ENCODE results near the gene CASZ1.

CASZ1 gene

DNA sequence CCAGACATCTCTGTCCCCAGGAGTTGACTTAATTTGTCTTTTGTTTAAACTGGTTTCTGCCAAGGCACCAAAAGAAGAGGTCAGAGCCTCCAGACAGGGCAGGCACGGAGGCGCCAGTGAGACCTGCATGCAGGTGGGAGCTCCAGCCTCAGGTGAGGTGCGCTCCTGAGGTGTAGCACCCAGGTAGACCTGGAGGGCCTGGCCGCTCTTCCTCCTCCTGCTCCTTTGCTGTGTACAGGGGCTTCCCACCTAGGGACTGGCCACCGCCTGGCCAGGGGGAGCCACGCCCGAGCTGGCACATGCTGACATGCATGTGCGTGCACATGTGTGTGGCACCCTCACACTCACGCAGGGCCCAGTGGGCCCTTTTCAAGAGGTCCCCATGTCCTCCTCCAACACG, 163.0 kb downstream of the CASZ1 start:
- DNase-seq: no peak

DNA sequence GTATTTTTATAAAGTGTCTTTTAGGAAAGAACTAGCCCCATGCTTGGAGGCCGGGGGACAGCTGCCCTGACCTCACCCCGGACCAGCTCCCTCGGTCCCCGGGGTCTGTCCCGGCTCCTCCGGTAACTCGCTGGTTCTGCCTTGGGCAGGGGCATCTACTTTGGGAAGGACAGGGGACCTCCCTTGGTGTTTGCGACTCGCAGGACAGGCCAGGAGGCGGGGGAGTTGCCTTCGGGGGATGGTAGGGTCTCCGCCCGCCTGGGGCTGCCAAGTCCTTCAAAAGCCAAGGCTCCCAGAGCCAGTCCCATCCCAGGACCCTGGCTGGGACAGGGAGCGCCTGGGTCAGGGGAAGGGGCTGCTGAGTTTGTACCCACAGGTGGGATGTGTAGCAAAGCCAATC, 163.8 kb downstream of the CASZ1 start:
- DNase-seq: no peak

DNA sequence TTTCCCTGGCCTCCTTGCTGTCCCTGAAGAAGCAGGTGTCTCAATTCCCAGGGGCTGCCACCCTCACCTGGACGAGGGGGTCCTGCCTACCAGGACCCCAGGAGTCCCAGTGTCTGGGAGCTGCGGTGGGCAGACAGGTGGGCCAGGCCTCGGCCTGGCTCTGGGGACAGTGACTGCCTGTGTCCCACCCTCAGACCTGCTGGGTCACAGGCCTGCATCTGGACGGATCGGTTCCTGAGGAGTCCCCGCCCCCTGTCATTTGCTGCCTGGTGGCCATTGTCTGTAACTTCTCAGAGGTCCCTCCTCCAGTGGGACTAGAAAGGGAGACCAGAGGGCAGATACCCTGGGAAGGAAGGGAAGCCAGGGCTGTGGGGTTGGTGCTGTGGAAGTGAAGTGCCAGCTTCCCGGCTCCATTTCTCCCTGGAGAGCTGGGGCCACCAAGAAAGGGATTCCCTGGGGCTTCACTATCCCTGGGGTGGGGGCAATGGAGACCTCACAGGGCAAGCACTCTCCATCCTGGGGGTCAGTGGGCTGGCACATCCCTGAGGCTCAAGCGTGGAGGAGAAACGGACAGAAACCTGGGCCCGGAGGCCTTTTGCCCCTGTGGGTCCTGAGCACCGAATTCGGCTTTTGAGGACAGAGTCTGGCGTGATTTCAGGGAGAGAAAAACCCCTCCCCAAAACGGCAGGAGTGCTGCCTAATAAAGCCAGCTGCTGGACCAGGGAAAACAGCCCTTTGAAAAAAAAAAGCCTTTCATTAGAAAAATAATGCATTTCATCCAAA, 164.4 kb downstream of the CASZ1 start:
- no peak for DNase-seq

DNA sequence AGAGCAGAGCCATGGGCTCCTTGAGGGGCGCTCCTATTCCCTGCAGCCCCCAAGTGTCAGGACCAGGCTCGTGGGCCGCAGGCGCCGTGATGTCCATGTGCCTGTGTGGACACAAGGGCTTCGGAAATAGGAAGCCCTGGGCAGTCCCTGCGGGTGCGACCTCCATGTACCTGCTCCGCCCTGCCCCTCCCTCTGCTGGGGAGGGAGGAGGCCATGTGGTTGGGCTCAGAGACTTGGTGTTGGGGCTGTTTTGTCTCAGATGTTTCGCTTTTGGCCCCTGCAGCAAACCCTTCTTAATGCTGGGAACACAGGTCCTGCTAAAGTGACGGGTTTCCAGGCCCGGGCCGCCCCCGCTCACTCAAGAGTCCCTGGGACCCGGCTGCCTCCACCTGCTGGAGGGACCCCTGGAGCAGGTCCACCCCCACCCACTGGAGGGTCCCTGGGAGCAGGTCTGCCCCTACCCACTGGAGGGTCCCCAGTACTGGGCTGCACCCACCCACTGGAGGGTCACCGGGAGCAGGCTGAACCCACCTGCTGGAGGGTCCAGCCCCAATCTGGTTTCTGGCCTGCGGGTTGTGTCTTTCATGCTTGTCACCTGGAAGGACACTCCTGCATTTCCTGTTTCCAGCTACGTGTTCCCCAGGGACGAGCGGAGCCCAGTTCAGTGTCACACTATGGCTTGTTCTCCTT, 165.2 kb downstream of the CASZ1 start:
- DNase-seq: no peak

DNA sequence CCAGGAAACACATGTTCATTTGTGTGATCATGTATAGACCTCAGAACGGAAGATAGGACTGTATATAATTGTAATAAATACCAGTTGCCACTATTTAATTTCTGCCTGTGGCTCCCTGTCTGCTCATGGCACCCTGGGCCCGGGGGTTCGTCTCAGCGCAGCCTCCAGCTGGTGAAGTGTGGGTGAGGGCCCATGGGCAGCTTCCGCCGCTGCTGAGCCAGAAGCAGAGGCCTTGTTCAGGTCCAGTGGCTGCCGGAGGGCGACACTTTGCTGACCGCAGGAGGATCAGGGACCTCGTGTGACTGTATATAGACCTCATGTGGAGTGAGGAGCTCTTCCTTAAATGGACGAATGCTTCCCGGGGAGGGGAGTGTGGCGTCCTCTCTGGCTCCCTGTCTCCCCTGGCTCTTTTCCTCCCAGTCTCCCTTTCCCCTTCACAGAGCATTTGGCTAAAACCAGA, 165.8 kb downstream of the CASZ1 start:
- DNase-seq: no peak

DNA sequence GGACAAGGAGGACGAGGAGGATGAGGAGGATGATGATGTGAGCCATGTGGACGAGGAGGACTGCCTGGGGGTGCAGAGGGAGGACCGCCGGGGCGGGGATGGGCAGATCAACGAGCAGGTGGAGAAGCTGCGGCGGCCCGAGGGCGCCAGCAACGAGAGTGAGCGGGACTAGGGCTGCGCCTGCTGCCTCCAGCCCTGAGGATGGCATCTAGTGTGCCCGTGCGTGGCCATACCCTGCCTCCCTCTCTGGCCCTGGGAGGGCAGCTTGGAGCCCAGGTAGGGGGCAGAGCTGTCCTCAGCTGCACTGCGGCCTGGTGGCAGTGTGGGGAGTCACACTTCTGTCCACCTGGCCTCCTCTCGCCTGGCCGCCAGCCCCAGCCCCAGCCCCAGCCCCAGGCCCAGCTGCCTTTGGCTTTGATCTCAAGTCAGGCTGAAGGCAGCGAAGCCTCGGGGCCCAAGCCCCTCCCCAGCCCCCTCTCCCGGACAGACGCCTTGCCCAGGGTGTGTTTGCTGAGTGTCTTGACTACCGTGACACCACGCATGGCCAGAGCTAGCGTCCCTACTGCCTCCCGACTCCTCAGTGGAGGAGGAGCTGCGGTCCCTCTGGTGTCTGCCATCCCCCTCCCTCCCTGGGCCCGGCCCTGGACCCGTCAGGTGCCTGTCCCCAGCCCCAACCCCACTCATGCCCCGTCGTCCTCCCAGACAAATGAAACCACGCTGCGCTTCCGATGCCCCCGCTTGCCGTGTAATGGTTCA, 166.5 kb downstream of the CASZ1 start:
- DNase-seq: no peak

DNA sequence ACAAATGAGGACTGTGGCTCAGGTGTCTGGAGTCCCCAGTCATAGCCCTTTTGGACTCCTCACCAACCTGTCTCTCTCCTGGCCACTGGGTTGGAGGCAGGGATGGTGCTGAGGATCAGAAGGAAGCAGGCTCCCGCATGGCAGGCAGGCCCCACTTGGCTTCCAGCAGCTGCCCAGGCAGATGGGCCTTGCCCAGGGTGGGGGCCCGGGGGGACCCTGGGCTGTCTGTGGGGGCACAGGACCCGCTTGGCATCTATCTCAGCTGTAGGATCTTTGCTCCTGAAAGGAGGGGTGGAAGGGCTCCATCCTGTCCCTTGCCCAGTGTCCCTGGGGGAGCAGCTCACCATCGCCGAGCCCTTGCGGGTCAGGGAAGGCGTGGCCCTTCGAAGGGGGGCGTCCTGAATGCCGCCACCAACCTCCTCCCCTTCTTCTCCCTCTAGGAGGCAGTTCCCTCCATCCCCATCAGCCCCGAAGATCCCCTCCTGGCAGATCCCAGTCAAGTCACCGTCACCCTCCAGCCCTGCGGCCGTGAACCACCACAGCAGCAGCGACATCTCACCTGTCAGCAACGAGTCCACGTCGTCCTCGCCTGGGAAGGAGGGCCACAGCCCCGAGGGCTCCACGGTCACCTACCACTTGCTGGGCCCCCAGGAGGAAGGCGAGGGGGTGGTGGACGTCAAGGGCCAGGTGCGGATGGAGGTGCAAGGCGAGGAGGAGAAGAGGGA, 167.2 kb downstream of the CASZ1 start:
- no peak for DNase-seq

DNA sequence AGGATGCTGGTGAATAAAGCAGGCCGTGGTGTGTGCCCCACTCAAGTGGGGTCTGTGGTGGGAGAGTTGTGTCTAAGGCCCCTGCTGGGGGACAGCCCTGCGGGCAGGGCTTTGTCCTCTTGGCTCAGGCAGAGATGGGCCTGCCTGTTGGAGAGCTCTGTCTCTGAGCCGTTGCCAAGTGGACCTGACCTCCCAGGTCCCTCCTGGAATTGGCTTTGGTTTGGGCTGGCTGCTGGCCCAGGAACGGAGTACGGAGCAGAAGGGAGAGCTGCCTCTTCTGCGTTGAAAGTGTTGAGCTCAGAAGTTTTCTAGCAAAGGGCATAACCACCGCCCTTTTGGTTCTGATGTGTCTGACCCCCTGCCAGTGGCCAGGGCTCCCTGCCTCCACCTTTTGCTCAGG, 167.8 kb downstream of the CASZ1 start:
- no peak for DNase-seq

DNA sequence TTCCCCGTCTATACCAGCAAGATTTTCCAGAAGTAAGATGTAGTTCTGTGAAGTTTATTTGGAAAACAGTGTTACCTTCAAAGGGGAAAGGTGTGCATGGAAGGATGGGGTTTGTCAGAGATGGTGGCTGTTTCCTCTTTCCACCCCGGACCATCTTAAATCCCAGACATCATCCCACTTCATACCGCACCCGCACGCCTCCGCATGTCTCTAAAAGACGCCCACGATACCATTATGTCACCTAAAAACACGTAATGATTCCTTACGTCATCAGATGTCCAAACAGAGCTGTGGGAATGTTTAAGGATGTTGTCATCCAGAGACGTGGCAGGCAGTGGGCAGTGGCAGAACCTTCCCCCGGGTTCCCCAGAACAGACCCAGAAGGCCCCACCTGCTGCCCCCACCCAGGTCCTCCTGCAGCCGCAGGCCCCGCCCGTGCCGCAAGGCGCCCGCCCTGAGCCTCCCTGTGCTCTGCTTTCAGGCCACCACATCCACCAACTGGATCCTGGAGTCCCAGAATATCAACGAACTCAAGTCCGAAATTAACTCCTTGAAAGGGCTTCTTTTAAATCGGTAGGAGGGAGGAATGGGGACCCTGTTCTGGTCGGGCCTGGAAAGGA, 169.5 kb downstream of the CASZ1 start:
- DNase-seq: no peak

DNA sequence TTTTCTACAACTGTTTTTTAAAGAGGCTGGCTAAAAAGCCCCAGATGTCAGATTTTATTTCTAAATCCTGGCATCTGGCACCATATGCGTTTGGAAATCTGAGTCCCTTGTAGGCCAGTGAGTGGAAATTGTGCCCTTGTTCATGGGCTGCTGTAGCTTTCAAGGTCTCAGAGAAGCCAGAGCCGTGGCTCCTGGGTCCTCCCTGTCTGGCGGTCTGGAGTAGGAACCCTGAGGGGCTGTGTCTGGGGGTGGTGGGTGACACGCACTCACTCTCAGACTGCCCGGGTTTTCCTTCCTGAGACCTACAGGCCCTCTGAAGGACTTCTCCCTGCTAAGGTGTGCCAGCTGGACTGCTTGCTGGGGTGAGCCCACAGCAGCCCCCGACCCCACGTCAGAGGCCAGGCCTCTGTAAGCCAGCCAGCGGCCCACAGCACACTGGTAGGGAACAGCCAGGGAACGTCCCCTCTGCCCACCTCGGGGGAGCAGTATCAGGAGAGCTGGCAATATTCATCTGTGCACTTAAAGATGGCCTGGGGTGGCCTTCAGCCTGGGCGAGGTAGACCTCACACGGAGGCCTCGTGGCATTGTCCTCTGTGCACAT, 170.2 kb downstream of the CASZ1 start:
- no peak for DNase-seq

DNA sequence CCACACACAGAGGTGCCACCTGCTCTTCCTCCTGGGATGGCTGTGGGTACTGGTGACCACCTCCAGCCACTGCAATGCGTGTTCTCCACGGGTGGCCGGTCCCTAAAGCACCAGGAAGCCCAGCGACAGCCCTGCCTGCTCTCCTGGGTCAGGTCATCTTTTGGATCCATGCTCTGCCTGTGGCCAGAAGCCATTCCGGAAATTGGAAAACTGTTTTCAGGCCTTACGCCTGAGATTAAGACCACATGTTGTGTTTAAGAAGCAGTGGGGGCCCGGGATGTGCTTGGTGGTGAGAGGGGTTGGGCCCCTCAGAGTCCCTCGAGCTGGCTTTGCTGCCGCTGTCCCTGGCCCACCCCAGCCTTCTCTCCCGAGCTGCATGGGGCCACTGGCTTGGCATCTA, 170.9 kb downstream of the CASZ1 start:
- DNase-seq: no peak

DNA sequence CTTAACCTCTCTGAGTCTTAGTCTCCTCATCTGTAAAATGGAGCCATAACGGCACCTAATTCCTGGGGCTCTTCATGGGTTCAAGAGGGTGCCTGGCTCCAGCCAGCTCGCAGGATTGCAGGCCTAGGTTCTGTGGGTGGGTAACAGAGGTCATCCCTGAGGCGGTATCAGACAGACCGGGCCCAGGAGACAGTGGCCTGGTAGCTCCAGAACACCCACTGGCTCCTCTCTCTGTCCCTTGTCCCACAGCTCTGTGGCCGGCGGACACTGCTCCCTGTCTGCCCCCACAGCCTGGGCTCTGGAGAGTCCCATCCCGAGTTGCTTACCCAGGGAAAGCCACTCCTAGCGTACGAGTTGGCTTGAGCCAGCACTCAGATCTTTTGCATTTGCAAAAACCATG, 171.4 kb downstream of the CASZ1 start:
- no peak for DNase-seq

DNA sequence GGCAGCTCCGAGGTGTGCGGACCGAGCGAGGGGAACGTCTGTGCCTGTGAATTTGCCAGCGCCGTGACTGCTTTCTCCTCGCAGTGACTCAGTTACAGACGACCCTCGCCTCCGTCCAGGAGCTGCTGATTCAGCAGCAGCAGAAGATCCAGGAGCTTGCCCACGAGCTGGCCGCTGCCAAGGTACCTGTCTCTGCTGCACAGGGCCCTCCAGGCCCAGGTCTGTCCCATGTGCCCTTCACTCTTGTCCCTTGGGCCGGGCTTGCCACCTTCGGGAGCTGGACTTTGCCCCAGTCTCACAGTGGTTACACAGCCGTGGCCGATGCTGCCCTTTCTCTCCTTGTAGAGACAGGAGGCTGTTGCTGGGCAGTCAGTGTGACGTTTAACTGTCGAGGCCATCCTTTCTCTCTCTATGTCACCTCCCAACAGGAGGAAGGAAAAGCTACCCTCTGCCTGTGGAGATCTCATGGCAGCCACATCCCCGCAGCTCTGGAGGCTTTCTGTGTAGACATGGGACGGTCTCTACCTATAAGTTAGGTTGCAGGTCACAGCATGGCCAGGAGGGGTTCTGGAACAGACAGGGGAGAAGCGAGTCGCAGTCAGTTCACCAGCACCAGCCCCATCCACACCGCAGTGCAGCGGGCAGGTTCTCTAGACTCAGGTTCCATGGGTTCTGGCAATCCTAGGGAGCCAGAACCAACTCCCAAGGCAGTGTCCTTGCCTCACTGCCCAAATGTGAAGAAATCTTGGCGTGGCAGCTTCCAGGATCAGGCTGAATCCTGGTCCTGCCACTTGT, 172.0 kb downstream of the CASZ1 start:
- no peak for DNase-seq

DNA sequence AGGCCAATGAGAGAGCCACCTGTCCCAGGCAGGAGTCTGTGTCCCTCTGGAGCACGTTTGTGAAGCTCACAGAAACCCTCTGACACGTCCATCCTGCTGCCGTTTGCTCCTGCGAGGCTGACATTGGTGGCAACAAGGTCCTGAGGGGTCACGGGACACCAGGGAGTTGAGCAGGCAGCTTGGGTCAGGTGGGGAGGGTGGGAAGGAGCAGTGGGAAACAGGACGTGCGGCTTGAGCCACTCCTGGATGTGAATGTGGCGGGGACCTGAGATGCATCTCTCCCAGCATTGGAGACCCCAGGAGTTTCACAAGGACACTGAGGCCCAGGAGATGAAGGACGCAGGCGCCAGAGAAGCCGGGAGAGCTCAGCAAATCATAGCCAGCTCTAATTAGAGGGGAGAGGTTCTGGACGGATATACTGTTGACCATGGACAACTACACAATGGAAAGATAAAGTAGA, 172.7 kb downstream of the CASZ1 start:
- no peak for DNase-seq

DNA sequence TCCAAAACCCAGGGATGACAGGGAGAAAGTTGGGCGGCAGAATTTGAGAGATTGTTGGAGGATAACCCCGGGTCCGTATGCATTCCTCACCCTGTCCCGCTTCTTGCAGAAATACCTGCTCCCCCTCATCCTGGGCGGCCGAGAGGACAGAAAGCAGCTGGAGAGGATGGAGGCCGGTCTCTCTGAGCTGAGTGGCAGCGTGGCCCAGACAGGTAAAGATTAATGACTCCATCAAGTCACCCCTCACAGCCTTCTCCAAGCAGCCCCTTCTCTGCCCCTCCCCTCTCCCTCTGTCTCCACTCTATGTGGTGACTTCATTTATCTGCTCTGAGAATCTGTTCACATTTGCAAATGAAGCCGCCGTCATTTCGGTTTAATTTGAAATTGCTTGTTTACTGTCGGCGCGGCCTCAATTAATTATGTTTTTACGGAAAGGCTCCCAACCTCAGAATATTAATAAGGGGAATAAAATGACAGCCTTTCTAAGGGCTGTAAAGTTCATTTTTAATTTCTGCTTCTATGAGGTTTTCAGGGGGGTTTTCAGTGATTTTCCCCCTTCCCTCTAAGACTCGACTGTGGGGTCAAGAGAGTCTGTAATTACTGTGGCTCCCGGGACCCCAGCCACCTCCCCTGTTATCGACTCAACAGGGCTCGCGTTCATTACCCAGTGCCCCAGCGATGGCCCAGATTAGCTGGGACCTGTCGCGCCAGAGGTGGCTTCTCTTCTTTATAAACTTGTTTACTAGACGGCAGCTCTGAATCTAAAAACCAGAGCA, 173.3 kb downstream of the CASZ1 start:
- no peak for DNase-seq

DNA sequence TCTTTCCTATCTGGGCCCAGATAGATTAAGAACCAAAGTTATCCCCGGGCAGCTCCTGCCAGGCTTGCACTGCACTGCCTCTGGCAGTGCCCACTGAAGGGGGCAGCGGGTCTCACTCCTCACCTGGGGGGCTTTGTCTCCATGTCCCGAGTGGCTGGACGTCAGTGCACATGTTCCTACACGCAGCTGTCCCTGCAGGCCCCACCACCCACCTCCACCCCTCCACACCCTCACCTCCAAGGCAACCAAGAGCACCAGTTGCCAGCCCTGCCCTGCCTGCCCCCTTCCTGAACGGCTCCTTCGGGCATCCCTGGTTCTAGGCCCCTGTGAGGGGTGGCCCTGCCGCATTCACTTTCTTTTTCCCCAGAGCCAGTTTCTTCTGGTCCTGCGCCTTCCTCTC, 174.5 kb downstream of the CASZ1 start:
- no peak for DNase-seq

DNA sequence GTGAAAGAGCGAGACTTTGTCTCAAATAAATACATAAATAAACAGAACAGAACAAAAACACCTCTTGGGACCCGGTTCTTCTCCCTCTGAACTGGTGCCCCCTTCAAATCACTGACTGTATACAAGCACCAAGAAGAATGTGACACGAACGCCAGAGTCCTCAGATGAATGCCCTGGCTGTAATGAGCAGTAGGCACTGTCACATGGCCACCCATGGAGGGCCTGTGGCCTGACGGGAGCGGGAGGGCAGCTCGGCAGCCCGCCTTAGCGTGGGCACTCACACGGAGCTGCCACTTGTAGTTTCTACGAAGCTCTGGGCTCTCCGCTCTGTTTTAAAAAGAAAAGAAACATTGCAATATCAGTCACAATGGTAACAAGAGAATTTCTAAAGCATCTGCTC, 175.7 kb downstream of the CASZ1 start:
- no peak for DNase-seq

DNA sequence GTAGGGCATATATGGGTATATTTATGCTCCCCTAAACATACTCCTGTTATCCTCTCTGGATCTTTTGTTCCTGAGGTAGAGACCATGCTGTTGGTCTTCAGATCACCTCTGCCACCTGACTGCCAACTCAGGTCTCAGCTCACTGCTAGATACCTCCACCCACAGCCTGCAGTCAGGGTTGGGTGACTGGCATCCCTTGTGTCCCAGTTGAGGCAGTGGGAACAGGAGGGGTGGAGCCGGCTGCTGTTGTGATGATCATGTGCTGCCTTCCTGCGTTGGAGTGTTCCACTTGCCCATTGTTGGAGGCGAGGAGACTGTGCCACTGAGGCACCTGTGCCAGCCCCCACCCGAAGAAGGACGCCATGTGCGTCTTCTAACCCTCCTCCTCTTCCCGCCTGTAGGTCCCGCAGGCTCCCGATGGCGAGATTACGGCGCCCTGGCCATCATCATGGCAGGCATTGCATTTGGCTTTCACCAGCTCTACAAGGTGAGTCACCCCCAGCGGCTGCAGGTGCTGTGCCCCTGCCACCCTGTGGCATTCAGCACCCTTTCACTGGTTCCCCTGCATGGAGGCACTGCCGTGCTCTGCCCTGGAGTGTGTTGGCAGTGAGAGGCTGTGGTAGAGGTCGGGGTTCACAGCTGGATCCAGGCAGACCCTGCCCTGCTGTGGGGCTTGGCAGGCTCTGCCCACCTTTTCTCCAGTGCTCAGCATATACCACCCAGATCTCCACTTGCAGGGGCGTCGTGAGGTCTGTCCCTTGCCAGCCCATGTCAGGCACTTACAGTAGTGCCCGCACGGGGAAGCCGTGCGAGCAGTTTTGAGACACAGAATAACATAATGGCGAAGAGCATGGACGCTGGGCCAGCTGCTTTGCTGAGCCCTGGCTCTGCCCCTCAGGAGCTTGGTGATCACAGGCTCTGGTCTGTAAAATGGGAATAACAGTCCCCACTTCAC, 178.2 kb downstream of the CASZ1 start:
- no peak for DNase-seq

DNA sequence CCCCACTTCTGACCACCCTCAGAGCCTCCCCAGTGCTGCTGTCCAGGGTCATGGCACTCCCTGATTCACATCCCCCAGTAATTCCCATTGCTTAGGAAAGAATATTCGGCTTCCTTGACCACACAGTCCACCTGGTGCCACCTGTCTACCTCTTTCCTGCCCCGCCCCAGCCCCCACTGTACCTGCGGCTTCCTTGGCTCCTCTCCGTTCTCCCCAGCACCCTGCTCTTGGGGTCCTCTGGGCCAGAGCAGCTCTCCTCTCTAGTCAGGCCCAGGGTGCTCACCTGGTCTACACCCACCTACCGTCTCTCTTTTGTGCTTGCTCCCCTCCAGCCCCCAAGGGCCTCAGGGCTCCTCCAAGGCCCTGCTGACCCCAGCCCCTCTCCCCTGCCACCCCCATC, 179.1 kb downstream of the CASZ1 start:
- DNase-seq: no peak

Measured in CD4-positive, alpha-beta T cell treated with Interleukin-17A for 4 hours (primary cell).